Omental fat pad (tissue), 4 donors: ENCODE results near the gene SOD3. TPM values are rescaled to one million over a fixed set of nuclear protein-coding genes. Genes with fewer than 3 reads are reported as not detected.

Experiments
- ATAC-seq: fragments of 150-250 bp; one replicate; pipeline ENCODE4 v1.9.1; 2016; ENCODE audit warnings: mild to moderate bottlenecking, moderate library complexity; ENCODE audit not compliant: low FRiP score
- DNase-seq: peaks from one replicate; pipeline ENCODE4 v3.0.0-alpha.2; 2019; ENCODE audit warnings: low spot score
- total RNA-seq, 4 donors: library from RNA; depleted of rRNA; stranded (reverse); fragments of >200 nt; gene quantifications; one replicate each; pipeline ENCODE4 v1.1.0, GENCODE V29; 2016
- TF ChIP-seq, protein P1 (sequence below), 3 donors: fragments of 450-650 bp; IDR thresholded peaks; one replicate each; pipeline ENCODE4 v1.5.1; 2016 to 2017; ENCODE audit warnings: antibody characterized with exemption in 3 of 3, mild to moderate bottlenecking in 3 of 3, moderate library complexity in 2 of 3

Gene SOD3
- total RNA-seq, 4 donors from 2014 or later: 42.3 to 79.5 (median 69.8) TPM

- ATAC-seq (no peak), DNase-seq (no peak)
- TF ChIP-seq, protein P1, sequence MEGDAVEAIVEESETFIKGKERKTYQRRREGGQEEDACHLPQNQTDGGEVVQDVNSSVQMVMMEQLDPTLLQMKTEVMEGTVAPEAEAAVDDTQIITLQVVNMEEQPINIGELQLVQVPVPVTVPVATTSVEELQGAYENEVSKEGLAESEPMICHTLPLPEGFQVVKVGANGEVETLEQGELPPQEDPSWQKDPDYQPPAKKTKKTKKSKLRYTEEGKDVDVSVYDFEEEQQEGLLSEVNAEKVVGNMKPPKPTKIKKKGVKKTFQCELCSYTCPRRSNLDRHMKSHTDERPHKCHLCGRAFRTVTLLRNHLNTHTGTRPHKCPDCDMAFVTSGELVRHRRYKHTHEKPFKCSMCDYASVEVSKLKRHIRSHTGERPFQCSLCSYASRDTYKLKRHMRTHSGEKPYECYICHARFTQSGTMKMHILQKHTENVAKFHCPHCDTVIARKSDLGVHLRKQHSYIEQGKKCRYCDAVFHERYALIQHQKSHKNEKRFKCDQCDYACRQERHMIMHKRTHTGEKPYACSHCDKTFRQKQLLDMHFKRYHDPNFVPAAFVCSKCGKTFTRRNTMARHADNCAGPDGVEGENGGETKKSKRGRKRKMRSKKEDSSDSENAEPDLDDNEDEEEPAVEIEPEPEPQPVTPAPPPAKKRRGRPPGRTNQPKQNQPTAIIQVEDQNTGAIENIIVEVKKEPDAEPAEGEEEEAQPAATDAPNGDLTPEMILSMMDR (IDR thresholded peaks at IDR 0.05): no peak
Measured at GRCh38 chr4:24808261-24808660, 12.9 kb downstream of the SOD3 start.

- TF ChIP-seq, protein P1 (IDR thresholded peaks at IDR 0.05): no peak
- ATAC-seq: no peak
- DNase-seq: no peak
Measured at GRCh38 chr4:24808955-24809354, 13.6 kb downstream of the SOD3 start.

DNA sequence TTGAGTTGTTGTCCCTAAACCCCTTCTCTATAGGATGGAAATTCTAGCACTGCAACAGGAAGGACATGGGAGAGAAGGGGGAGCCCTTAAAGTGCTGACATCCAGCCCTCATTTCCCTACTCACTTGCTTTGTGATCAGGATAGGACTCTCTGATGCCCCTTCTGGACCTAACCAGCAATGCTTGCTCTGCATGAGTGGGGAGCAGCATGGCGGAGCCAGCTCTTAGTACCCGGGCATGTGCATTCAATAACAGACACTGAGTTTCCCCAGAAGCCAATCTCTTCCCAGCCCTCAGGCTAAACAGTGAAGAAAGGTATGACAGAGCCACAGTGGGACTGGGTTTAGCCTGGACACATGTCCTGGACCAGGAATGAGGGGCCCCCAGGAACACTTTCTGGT is 14.0 kb downstream of the SOD3 start:
- DNase-seq: no peak
- TF ChIP-seq, protein P1 (IDR thresholded peaks at IDR 0.05): no peak
- no peak for ATAC-seq

DNA sequence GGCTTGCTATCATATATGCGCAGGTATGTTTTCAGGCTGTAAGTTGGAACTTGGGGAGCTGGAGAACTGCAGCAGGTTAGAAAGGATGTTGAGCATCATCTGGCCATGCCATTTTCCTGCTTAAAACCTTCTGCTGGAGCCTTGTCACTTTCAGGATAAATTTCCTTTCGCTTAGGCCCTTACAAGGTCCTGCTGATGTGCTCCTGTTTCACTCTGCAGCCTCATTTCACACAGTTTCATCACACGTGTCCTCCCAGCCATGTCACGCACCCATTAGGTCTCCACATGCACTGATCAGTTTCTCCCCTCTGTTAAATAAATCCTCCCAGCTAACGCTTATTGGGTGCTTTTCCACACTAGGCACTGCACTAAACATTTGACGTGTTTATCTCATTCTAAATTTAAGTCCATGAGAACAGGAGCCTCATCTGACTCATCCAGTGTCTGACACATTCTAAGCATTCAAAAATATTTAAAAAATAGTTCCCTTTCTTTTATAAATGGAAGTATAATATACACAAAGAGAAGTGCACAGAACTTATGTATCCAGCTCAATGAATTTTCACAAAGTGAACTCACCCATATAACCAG is 14.5 kb downstream of the SOD3 start:
- no peak for ATAC-seq
- TF ChIP-seq, protein P1 (IDR thresholded peaks at IDR 0.05): no peak
- DNase-seq: no peak

DNA sequence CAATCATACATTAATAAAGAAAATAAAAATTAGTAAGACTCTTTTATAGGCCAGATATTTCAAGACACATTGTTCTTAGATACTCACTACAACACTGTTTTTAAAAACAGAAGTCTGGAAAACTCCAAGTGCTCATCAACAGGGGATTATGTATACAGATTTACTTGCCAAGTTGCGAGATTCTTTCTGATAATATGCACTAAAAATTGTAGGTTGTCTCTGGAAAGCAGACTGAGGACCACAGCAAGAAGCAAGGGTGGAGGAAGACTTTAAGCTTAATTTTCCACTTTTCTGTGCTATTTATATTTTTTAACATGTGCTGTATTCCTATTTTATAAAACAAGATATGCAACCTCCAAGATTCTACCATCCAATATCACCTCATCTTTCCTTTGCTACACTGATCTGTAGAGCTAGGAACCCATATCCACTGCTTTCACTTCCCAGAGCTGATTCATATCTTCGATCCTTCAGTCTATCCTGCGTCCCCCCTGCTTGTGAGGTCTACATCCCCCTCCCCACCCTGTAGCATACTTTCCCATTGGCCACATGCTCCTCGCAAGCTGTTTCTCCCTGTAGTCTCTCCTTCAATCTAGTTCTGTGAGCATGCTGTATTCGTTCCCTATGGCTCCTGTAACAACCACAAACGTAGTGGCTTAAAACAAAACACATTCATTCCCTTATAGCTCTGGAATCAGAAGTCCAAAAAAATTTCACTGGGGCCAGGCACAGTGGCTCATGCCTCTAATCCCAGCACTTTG is 15.7 kb downstream of the SOD3 start:
- no peak for ATAC-seq
- TF ChIP-seq, protein P1 (IDR thresholded peaks at IDR 0.05): no peak
- DNase-seq: no peak

- DNase-seq (no peak), ATAC-seq (no peak)
- TF ChIP-seq, protein P1 (IDR thresholded peaks at IDR 0.05): no peak
Measured at GRCh38 chr4:24813732-24814131, 18.4 kb downstream of the SOD3 start.

GRCh38 chr4:24816797-24817196 is 21.4 kb downstream of the SOD3 start:
- no peak for ATAC-seq
- DNase-seq: no peak
- TF ChIP-seq, protein P1 (IDR thresholded peaks at IDR 0.05): no peak
